ENCODE results near the gene ATP8B1. TPM values are rescaled to one million over a fixed set of nuclear protein-coding genes. Genes with fewer than 3 reads are reported as not detected.
A peak's percentile ranks its signal among the peaks of the same experiment; 100 is the strongest.

The ATP8B1 gene
- total RNA-seq, 1 experiment from 2014 or later = 24.8 TPM

GRCh38 chr18:57819671-57820460 is 16.8 kb upstream of the ATP8B1 start:
- H4K20me1 ChIP-seq (ENCODE audit: low read length) = no peaks in the 10 kb centered on the region
- peaks cover 6% of the 10 kb centered on the region for H3F3A ChIP-seq (ENCODE audit: low read length, unreplicated experiment)
- H3K4me2 ChIP-seq (ENCODE audit: low read length) = peak overlapping the region; percentile 74
- POLR2A ChIA-PET (ENCODE audit: unreplicated experiment) = interaction anchor here (0.5 to 0.6 kb wide), 3 partner anchors 48 to 543 kb away, joined by 3 to 6 read pairs (median 3); no protein-coding TSS in a partner anchor
- CTCF ChIA-PET = no interaction called here
- intact Hi-C loops (cut with micrococcal nuclease) = no loop called here
- H3K4me1 ChIP-seq (ENCODE audit: insufficient read depth, low read length) = peaks cover 16% of the 10 kb centered on the region
- no peaks in the 10 kb centered on the region for H3K79me2 ChIP-seq (ENCODE audit: low read length)
- no peaks in the 10 kb centered on the region for H3K36me3 ChIP-seq (ENCODE audit: low read depth, low read length)
- peak overlapping the region; percentile 40; the same call in 1 of the 2 replicates for H3K4me3 ChIP-seq (ENCODE audit: low read length)
- no peaks in the 10 kb centered on the region for H3K9me3 ChIP-seq (ENCODE audit: low read length)
- H3K9ac ChIP-seq (ENCODE audit: low read length) = no peak overlapping the region
- peak; percentile 92 for ATAC-seq
- TF ChIP-seq EZH2 (IDR thresholded peaks at IDR 0.05; ENCODE audit: low read length, unreplicated experiment) (no peak), EZH2phosphoT487 (IDR thresholded peaks at IDR 0.05; ENCODE audit: borderline replicate concordance, low read length) (no peak), CTCF (conservative IDR thresholded peaks at IDR 0.05; ENCODE audit: low read depth, low read length) (no peak)
- BruUV-seq (replicated peaks) = no TSS peak
- H3K27ac ChIP-seq (ENCODE audit: low read length) = peak overlapping the region; percentile 51
- H2AFZ ChIP-seq (ENCODE audit: low read length) = peak overlapping the region; percentile 59
- DNase-seq = peak; percentile 90
- no peaks in the 10 kb centered on the region for H3K9me2 ChIP-seq (replicated peaks; ENCODE audit: low read length)
- H3K27me3 ChIP-seq (ENCODE audit: low read length) = no peaks in the 10 kb centered on the region

DNA sequence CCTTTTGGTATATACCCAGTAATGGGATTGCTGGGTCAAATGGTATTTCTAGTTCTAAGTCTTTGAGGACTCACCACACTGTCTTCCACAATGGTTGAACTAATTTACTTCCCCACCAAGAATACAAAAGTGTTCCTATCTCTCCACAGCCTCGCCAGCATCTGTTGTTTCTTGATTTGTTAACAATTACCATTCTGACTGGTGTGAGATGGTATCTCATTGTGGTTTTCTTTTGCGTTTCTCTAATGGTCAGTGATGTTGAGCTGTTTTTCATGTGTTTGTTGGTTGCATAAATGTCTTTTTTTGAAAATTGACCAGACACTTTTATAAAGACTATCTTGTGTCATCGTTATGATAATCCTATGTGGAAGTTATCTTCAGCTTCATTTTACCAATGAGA is 16.0 kb upstream of the ATP8B1 start:
- no TSS peak for BruUV-seq (replicated peaks)
- Histone ChIP-seq H3F3A (ENCODE audit: low read length, unreplicated experiment) (peaks cover 6% of the 10 kb centered on the region), H2AFZ (ENCODE audit: low read length) (no peak overlapping the region), H3K9me2 (replicated peaks; ENCODE audit: low read length) (no peaks in the 10 kb centered on the region), H3K36me3 (ENCODE audit: low read depth, low read length) (no peaks in the 10 kb centered on the region), H3K9me3 (ENCODE audit: low read length) (no peaks in the 10 kb centered on the region), H3K27ac (ENCODE audit: low read length) (peak overlapping the region; percentile 51), H3K4me3 (ENCODE audit: low read length) (no peak overlapping the region), H3K4me1 (ENCODE audit: insufficient read depth, low read length) (peaks cover 16% of the 10 kb centered on the region), H3K79me2 (ENCODE audit: low read length) (no peaks in the 10 kb centered on the region), H4K20me1 (ENCODE audit: low read length) (no peaks in the 10 kb centered on the region), H3K9ac (ENCODE audit: low read length) (no peak overlapping the region), H3K27me3 (ENCODE audit: low read length) (no peaks in the 10 kb centered on the region), H3K4me2 (ENCODE audit: low read length) (peak overlapping the region; percentile 74)
- intact Hi-C loops (cut with micrococcal nuclease) = no loop called here
- CTCF ChIA-PET = no interaction called here
- TF ChIP-seq EZH2 (IDR thresholded peaks at IDR 0.05; ENCODE audit: low read length, unreplicated experiment) (no peak), CTCF (conservative IDR thresholded peaks at IDR 0.05; ENCODE audit: low read depth, low read length) (no peak), EZH2phosphoT487 (IDR thresholded peaks at IDR 0.05; ENCODE audit: borderline replicate concordance, low read length) (no peak)
- DNase-seq (no peak), ATAC-seq (no peak)
- POLR2A ChIA-PET (ENCODE audit: unreplicated experiment) = interaction anchor here (0.6 kb wide), 1 partner anchor 544 kb away, joined by 3 read pairs; no protein-coding TSS in a partner anchor
